GM21381 (cell line): ENCODE data around the gene HSD3B2.
A peak's percentile ranks its signal among the peaks of the same experiment; 100 is the strongest.
"Not testable (repeated sequence)": the region's sequence is repeated elsewhere in the genome, so short reads cannot be mapped to it uniquely, and the experiment has no call there.

Experiments
- ATAC-seq: cut with Tn5 transposase; IDR thresholded peaks from one replicate; pipeline ENCODE4 v1.9.1; 2021; ENCODE audit warnings: mild to moderate bottlenecking, moderate library complexity; ENCODE audit not compliant: unreplicated experiment

Gene HSD3B2

DNA sequence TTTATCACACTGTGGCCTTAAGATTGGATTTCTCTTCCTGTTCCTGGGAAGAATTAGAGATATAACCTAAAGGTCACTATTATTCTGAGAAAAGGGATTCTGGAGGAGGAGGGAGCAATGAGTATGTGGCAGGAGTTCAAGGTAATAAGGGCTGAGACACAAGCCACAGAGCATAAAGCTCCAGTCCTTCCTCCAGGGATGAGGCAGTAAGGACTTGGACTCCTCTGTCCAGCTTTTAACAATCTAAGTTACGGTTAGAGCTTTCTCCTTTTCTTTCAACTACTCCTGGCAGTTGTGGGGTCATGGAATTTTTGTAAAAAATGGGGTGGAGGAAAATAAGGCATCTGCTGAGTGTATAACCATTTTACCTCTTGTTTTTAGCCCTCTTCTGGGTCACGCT lies at the start of gene HSD3B2:
HSD3B2 (plus strand) TSS at position 201 of the 400 bp plus-strand sequence. CDS start 270 bp downstream, outside the sequence.
- ATAC-seq: no peak

DNA sequence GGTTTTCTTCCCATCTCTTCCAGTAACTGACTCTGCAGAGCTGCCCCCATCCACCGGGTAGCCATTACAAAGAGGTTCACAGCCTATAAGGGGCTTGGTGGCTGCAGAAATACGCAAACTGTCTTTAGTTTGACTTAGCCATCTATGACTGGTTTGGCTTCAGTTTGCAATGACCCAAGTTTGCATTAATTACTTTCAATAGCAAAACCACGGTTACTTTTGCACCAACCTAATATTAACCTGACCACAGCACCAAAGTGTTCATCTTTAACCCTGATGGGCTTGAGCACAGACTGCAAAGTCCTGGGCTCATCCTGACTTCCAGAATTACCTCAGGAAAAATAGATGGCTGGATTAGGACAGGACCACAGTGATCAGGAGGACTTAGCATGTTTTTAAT lies 48.5 kb upstream of the HSD3B2 start:
- ATAC-seq: no peak

GRCh38 chr1:119367432-119368124 lies 47.4 kb upstream of the HSD3B2 start:
- no peak for ATAC-seq

DNA sequence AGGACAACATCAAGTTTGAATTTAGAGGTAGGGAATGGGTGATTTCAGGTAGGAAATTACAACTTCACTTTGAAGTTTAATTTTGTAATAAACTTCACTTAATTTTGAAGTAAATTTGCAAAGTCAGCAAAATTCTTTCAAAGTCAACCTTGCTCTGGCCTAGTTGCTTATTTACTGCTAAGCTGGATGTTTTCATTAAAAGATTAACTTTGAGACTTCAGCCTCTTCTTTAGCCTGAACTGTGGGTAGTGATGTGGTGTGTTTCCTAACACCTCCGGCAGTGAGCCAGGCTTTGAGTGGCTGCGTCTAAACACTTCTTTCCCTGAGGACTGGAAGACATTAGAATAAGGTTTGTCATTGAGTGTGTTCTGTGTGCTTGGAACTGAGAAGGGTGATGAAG lies 46.4 kb upstream of the HSD3B2 start, which contains the start of gene HAO2:
HAO2 (plus strand) TSS at position 232 of the 400 bp plus-strand sequence. CDS start 12,301 bp downstream, outside the sequence.
- ATAC-seq: no peak

DNA sequence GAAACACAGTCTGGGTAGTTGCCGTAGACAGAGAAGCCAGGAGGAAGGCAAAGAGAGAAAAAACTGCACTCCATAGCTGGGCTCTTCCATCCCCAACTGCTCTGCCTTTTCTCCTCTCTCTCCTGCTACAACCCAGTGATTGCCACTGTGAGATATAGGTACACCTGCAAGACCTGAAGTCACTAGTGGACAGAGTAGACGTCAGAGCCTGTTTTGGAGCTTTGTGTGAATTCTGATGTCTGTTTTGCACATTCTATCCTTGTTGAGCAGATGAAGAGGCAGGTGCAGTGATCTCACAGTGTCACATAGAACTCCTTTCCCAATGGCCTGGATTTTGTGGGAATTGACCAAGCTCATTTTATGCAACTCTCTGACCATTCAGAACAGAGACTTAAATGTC lies 44.2 kb upstream of the HSD3B2 start:
- ATAC-seq: no peak

DNA sequence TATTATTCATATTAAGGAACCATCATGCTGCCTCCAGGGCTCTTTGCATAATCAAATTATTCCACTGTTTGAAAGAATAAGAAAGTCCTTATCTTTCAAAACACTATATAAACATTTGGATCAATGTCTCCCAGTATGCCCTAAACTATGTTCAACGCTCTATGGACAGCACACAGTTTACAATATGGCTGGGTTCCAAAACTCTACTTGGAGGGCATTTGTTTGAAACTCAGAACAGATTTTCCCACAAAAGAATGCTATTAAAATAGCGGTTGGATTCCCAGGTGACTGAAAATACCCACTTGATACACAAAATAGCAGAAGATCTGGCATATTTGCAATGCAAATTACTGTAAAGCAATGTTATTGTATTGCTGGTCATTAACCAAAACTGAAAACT lies 43.1 kb upstream of the HSD3B2 start:
- no peak for ATAC-seq

DNA sequence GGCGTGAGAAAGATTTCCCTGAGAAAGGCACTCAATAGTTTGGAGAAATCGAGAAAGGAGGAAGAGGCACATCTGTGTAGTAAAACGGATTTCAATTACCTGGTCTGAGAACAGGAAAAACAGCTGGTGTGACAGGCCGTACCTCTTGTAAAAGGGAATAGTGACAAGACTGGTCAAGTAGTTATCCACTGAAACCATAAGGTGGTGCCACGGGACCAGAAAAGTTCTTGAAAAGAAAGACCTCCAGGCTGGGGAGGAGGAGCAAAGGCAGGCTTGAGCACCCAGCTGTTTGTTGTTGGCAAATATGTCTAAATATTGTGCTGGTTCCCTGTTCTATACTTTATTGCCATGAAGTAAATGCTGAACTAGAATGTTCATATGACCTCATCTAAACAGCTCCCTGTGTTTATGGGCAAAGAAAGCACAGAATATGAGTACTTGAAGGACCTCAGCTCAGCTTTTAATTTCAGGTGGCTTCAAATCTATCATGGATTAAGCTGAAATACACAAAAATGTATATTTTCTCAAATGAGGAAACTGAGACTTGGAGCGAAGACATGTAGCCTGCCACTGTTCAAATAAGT lies 42.4 kb upstream of the HSD3B2 start:
- peak; percentile 60 for ATAC-seq

GRCh38 chr1:119373465-119373864 lies 41.5 kb upstream of the HSD3B2 start:
- no peak for ATAC-seq

GRCh38 chr1:119374208-119374874 lies 40.6 kb upstream of the HSD3B2 start:
- no peak for ATAC-seq

- ATAC-seq: no peak
Measured at GRCh38 chr1:119375366-119375765, 39.6 kb upstream of the HSD3B2 start.

GRCh38 chr1:119376594-119376993 lies 38.4 kb upstream of the HSD3B2 start:
- no peak for ATAC-seq

GRCh38 chr1:119377594-119377993 lies 37.4 kb upstream of the HSD3B2 start:
- ATAC-seq: not testable (repeated sequence)

DNA sequence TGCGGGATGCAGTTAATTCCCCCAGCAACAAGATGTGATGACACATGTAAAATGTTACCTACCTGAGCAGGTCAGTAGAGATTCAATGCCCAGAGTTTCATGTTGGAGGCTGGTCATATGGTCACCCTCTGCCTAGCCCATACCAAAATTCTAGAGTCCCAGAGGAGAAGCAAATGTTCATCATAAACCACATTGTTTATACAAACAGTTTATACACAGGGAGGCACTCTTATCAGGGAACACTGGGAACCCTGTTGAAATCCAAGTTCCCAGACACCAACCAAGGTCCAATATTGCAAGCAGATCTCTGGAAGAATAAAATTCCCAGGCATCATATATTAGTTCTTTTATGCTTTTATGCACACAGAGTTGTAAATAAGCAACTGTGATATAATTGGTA lies 35.8 kb upstream of the HSD3B2 start:
- no peak for ATAC-seq

GRCh38 chr1:119380304-119380703 lies 34.6 kb upstream of the HSD3B2 start:
- no peak for ATAC-seq

DNA sequence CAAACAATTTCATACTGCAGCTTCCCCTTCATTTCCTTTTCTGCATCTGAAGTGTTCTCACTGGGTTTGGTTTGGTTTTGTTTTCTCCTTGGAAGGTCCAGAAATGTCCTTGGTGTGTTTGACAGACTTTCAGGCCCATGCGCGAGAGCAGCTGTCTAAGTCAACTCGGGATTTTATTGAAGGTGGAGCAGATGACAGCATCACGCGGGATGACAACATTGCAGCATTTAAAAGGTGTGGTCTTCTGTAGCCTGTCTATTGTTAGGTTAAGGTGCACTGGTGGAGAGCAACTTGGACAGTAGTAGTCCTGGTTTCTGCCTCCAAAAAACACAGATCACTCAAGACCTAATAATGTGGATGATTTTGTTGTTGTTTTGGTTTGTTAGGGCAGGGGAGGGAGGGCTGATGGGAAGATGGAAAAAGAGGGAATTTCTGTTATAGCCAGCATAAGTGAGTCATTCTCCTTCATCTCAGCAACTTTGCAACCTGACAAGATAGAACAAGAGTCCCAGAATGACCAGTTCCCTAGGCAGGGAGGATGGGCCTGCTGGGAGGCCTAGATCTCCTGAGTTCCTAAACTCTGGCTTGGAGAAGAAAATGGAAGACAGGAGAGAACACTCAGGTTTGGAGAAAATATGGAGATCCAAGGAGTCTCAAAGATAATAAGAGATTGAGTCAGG lies 33.8 kb upstream of the HSD3B2 start:
- ATAC-seq: no peak

GRCh38 chr1:119384591-119384990 lies 30.4 kb upstream of the HSD3B2 start:
- no peak for ATAC-seq

- ATAC-seq: no peak
Measured at GRCh38 chr1:119385650-119386049, 29.3 kb upstream of the HSD3B2 start.

GRCh38 chr1:119387858-119388257 lies 27.1 kb upstream of the HSD3B2 start:
- no peak for ATAC-seq

- no peak for ATAC-seq
Measured at GRCh38 chr1:119388450-119388849, 26.5 kb upstream of the HSD3B2 start.

DNA sequence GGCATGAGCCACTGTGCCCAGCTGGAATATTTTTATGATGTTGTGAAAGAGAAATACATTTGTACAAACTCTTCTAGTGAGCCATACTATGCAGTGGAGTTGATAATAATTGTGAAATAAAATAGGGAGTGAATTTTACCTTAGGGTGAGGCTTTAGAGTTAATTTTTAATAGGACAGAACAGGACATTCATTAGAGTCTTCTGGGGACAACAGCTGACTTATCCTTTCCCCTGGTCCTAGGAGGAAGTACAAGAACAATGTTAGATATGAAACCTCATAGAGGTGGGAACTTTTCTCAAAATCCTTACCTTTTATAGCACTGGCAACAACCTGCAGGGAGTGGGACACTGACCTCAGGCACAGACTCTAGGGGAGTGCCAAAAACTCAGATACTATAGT lies 24.4 kb upstream of the HSD3B2 start:
- no peak for ATAC-seq

GRCh38 chr1:119391749-119392148 lies 23.2 kb upstream of the HSD3B2 start:
- no peak for ATAC-seq

- ATAC-seq: no peak
Measured at GRCh38 chr1:119394085-119394484, 20.9 kb upstream of the HSD3B2 start.
